HL-60 (cell line): ENCODE data around the gene BAIAP2.

ENCODE experiments used
- DNase-seq, 2 experiments: peaks; one replicate each; pipeline ENCODE4 v3.0.0-alpha.2; 2010 to 2020; ENCODE audit warnings: low read depth in 1 of 2, low spot score in 1 of 2
- H3K27ac ChIP-seq: fragments of 250-450 bp; sonication (Bioruptor Pico); replicated peaks from 2 replicates; pipeline ENCODE4 v1.5.1; 2020; ENCODE audit warnings: mild to moderate bottlenecking, moderate library complexity
- H3K27me3 ChIP-seq: fragments of 250-450 bp; sonication (Bioruptor Pico); 2 replicates; pipeline ENCODE4 v1.5.1; 2021; ENCODE audit warnings: mild to moderate bottlenecking, moderate library complexity; ENCODE audit not compliant: insufficient read depth, poor library complexity, severe bottlenecking
- H3K4me3 ChIP-seq: replicated peaks from 2 replicates; pipeline ENCODE4 v1.5.1; 2011; ENCODE audit warnings: mild to moderate bottlenecking, control low read depth, low read length; ENCODE audit not compliant: insufficient read depth
- GABPA ChIP-seq: IDR thresholded peaks from 2 replicates; pipeline ENCODE4 v1.6.1; 2012; ENCODE audit warnings: low read depth
- POLR2AphosphoS5 ChIP-seq: IDR thresholded peaks from 2 replicates; pipeline ENCODE4 v1.6.1; 2012; ENCODE audit warnings: low read depth
- REST ChIP-seq: IDR thresholded peaks from 2 replicates; pipeline ENCODE4 v1.6.1; 2012; ENCODE audit warnings: low read depth; ENCODE audit not compliant: insufficient replicate concordance
- SPI1 ChIP-seq: IDR thresholded peaks from 2 replicates; pipeline ENCODE4 v1.6.1; 2012; ENCODE audit warnings: low read depth, mild to moderate bottlenecking, borderline replicate concordance
- TF ChIP-seq, protein P1 (sequence below): IDR thresholded peaks from one replicate; pipeline ENCODE4 v1.5.1; 2011; ENCODE audit warnings: low read length, control low read depth, inconsistent platforms; ENCODE audit not compliant: insufficient read depth

BAIAP2 gene

DNA sequence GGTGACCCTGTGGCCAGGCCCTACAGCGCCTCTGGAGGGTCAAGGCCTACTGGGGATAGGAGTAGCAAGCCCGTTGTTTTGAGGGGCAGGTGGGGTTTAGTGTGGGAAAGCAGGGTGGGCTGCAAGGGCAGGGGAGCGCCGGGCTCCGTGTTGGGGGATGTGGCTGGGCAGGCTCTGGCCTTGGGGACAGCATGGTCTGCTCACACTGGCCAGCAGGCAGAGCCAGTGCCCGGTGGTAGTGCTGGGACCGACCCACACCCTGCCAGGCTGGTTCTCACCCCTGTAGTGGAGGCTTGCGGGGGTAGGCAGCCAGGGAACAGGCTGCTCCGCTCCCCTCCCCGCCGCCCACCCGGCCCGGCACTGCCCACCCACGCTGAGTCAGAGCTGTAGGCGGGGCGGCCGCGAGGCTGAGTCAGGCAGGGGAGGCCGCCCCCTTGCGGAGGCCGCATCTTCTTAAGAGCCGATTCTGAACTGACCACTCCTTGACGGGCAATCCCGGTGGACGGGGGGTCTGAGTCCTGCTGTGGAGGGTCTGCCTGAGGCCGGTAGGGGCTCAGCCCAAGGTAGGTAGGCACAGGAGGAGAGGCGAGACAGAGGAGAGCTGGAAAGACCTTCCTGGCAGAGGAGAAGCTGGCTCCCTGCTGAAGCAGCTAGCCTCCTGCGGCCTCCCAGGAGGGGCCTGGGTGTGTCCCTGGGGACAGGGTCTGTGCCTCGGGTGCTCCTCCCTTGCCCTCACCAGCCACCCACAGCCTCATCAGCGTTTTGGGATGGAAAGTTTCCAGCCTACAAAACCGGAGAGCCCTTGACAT, 62.4 kb downstream of the BAIAP2 start:
- Histone ChIP-seq H3K27ac (no peak overlapping the region), H3K27me3 (peaks cover 11% of the 10 kb centered on the region), H3K4me3 (no peak overlapping the region)
- DNase-seq, result no peak
- TF ChIP-seq, protein P1, sequence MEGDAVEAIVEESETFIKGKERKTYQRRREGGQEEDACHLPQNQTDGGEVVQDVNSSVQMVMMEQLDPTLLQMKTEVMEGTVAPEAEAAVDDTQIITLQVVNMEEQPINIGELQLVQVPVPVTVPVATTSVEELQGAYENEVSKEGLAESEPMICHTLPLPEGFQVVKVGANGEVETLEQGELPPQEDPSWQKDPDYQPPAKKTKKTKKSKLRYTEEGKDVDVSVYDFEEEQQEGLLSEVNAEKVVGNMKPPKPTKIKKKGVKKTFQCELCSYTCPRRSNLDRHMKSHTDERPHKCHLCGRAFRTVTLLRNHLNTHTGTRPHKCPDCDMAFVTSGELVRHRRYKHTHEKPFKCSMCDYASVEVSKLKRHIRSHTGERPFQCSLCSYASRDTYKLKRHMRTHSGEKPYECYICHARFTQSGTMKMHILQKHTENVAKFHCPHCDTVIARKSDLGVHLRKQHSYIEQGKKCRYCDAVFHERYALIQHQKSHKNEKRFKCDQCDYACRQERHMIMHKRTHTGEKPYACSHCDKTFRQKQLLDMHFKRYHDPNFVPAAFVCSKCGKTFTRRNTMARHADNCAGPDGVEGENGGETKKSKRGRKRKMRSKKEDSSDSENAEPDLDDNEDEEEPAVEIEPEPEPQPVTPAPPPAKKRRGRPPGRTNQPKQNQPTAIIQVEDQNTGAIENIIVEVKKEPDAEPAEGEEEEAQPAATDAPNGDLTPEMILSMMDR, result peak; percentile 22
- no peak for TF ChIP-seq GABPA

GRCh38 chr17:81097943-81098308, 63.0 kb downstream of the BAIAP2 start:
- peaks cover 11% of the 10 kb centered on the region for H3K27me3 ChIP-seq
- DNase-seq, result peak in 1 of 2 experiments; percentile 70
- TF ChIP-seq SPI1, result no peak
- TF ChIP-seq POLR2AphosphoS5, result no peak
- TF ChIP-seq REST, result no peak
- TF ChIP-seq, protein P1, result no peak
- TF ChIP-seq GABPA, result no peak
- H3K27ac ChIP-seq, result no peak overlapping the region
- no peak overlapping the region for H3K4me3 ChIP-seq

- Histone ChIP-seq H3K27me3 (peaks cover 4% of the 10 kb centered on the region), H3K4me3 (no peak overlapping the region)
- TF ChIP-seq REST (no peak), SPI1 (no peak), POLR2AphosphoS5 (no peak), GABPA (no peak)
- TF ChIP-seq, protein P1, result no peak
Measured at GRCh38 chr17:81099888-81100287, 64.9 kb downstream of the BAIAP2 start.

DNA sequence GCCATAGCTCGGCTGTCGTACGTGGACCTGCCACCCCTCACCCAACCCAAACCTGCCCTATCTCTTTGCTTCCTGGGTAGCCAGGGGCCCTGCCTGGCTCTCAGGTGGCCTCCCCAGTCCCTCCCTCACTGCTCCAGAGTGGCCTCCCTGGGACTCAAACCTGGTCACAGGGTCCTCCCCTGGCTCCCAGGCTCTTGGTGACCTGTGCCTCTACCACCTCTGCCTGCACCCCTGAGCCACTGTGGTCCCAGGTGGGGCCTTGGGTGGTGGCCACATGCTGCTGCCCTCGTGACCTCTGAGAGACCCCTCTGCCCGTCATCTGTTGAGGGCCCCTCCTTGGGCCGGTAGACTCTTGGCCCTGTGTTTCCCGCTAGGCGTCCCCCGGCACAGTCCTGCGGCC, 65.7 kb downstream of the BAIAP2 start:
- DNase-seq, result no peak
- Histone ChIP-seq H3K4me3 (no peak overlapping the region), H3K27ac (no peak overlapping the region), H3K27me3 (peaks cover 2% of the 10 kb centered on the region)
- no peak for TF ChIP-seq SPI1
- TF ChIP-seq, protein P1, result no peak
- no peak for TF ChIP-seq POLR2AphosphoS5
- no peak for TF ChIP-seq GABPA
- TF ChIP-seq REST, result no peak

More at GRCh38 chr17:81099888-81100287, 64.9 kb downstream of the BAIAP2 start:
- no peak for DNase-seq
- H3K27ac ChIP-seq, result no peak overlapping the region
